Fibroblast of mammary gland (primary cell): ENCODE measurements around the gene FLRT1.
A peak's percentile ranks its signal among the peaks of the same experiment; 100 is the strongest.

Experiments used
- DNase-seq: peaks from one replicate; pipeline ENCODE4 v3.0.0-alpha.2; 2010; ENCODE audit warnings: low read depth
- H3K4me3 ChIP-seq: 2 replicates; pipeline ENCODE4 v1.5.1; 2011; ENCODE audit warnings: low read depth, mild to moderate bottlenecking, low read length, moderate library complexity; ENCODE audit not compliant: control insufficient read depth
- CTCF ChIP-seq: conservative IDR thresholded peaks from 2 replicates; pipeline ENCODE4 v1.5.1; 2011; ENCODE audit warnings: low read depth, low read length, inconsistent platforms; ENCODE audit not compliant: control insufficient read depth, insufficient read depth

Gene FLRT1

GRCh38 chr11:64006398-64006797, 29.3 kb upstream of the FLRT1 start:
- H3K4me3 ChIP-seq = no peak overlapping the region
- no peak for DNase-seq
- no peak for TF ChIP-seq CTCF

GRCh38 chr11:64007160-64007628, 28.5 kb upstream of the FLRT1 start:
- H3K4me3 ChIP-seq = peak overlapping the region; percentile 30
- TF ChIP-seq CTCF = no peak
- DNase-seq = peak; percentile 46

- no peak for TF ChIP-seq CTCF
- H3K4me3 ChIP-seq = peak overlapping the region; percentile 30
- peak; percentile 27 for DNase-seq
Observed at GRCh38 chr11:64007629-64008282, 28.0 kb upstream of the FLRT1 start.

- H3K4me3 ChIP-seq = no peak overlapping the region
- TF ChIP-seq CTCF = no peak
- DNase-seq = no peak
Observed at GRCh38 chr11:64008283-64008913, 27.3 kb upstream of the FLRT1 start.

- no peak for DNase-seq
- no peak for TF ChIP-seq CTCF
Observed at GRCh38 chr11:64008914-64009633, 26.7 kb upstream of the FLRT1 start.

GRCh38 chr11:64009710-64010109, 26.0 kb upstream of the FLRT1 start:
- H3K4me3 ChIP-seq = no peak overlapping the region
- TF ChIP-seq CTCF = no peak
- DNase-seq = no peak

More at GRCh38 chr11:64008914-64009633, 26.7 kb upstream of the FLRT1 start:
- no peak overlapping the region for H3K4me3 ChIP-seq
